ENCODE measurements around the gene ERBB4. TPM values are rescaled to one million over a fixed set of nuclear protein-coding genes. Genes with fewer than 3 reads are reported as not detected.

The ERBB4 gene
- total RNA-seq, 1 experiment from 2014 or later, result 2.9 TPM

- no peak for DNase-seq
- BruUV-seq (replicated peaks), result no TSS peak
- CTCF ChIA-PET, result interaction anchor here (0.8 kb wide), 2 partner anchors 51 to 96 kb away, joined by 3 to 4 read pairs; no protein-coding TSS in a partner anchor
Measured at GRCh38 chr2:212424082-212424481, 114.5 kb downstream of the ERBB4 start.

GRCh38 chr2:212423089-212423488 is 115.5 kb downstream of the ERBB4 start:
- Mint-ChIP-seq H3K9me3 (ENCODE audit: low read depth, unreplicated experiment) (no peaks in the 10 kb centered on the region), H3K27me3 (ENCODE audit: unreplicated experiment) (no peaks in the 10 kb centered on the region), H3K27ac (ENCODE audit: unreplicated experiment) (no peak overlapping the region), H3K36me3 (ENCODE audit: insufficient read depth, unreplicated experiment) (no peaks in the 10 kb centered on the region), H3K4me3 (ENCODE audit: low read depth, unreplicated experiment) (no peak overlapping the region), H3K4me1 (ENCODE audit: low read depth, unreplicated experiment) (peaks cover 2% of the 10 kb centered on the region)
- no TSS peak for BruUV-seq (replicated peaks)
- DNase-seq, result no peak
- intact Hi-C loops (cut with micrococcal nuclease; ENCODE audit: unreplicated experiment), result loop anchor here (5.0 kb wide), 1 partner anchor 1091 kb away; no protein-coding TSS in a partner anchor
- CTCF ChIA-PET, result interaction anchor here (0.8 to 1.0 kb wide), 2 partner anchors 52 to 97 kb away, joined by 3 read pairs; no protein-coding TSS in a partner anchor
- no peak for TF ChIP-seq CTCF (IDR thresholded peaks at IDR 0.05; ENCODE audit: unreplicated experiment)

More at GRCh38 chr2:212424082-212424481, 114.5 kb downstream of the ERBB4 start:
- no peaks in the 10 kb centered on the region for H3K9me3 Mint-ChIP-seq (ENCODE audit: low read depth, unreplicated experiment)
- intact Hi-C loops (cut with micrococcal nuclease; ENCODE audit: unreplicated experiment), result loop anchor here (5.0 kb wide), 1 partner anchor 1092 kb away; no protein-coding TSS in a partner anchor
- TF ChIP-seq CTCF (IDR thresholded peaks at IDR 0.05; ENCODE audit: unreplicated experiment), result no peak
- no peak overlapping the region for H3K27ac Mint-ChIP-seq (ENCODE audit: unreplicated experiment)
- H3K4me3 Mint-ChIP-seq (ENCODE audit: low read depth, unreplicated experiment), result no peak overlapping the region
- no peaks in the 10 kb centered on the region for H3K36me3 Mint-ChIP-seq (ENCODE audit: insufficient read depth, unreplicated experiment)
- H3K4me1 Mint-ChIP-seq (ENCODE audit: low read depth, unreplicated experiment), result peaks cover 8% of the 10 kb centered on the region
- H3K27me3 Mint-ChIP-seq (ENCODE audit: unreplicated experiment), result no peaks in the 10 kb centered on the region

GRCh38 chr2:212421556-212422334 is 116.9 kb downstream of the ERBB4 start:
- TF ChIP-seq CTCF (IDR thresholded peaks at IDR 0.05; ENCODE audit: unreplicated experiment), result no peak
- Mint-ChIP-seq H3K27me3 (ENCODE audit: unreplicated experiment) (no peaks in the 10 kb centered on the region), H3K36me3 (ENCODE audit: insufficient read depth, unreplicated experiment) (no peaks in the 10 kb centered on the region), H3K9me3 (ENCODE audit: low read depth, unreplicated experiment) (no peaks in the 10 kb centered on the region), H3K27ac (ENCODE audit: unreplicated experiment) (no peak overlapping the region), H3K4me1 (ENCODE audit: low read depth, unreplicated experiment) (no peaks in the 10 kb centered on the region), H3K4me3 (ENCODE audit: low read depth, unreplicated experiment) (no peak overlapping the region)
- CTCF ChIA-PET, result interaction anchor here (1.0 kb wide), 1 partner anchor 98 kb away, joined by 3 read pairs; no protein-coding TSS in a partner anchor
- intact Hi-C loops (cut with micrococcal nuclease; ENCODE audit: unreplicated experiment), result loop anchor here (5.0 kb wide), 1 partner anchor 1089 kb away; no protein-coding TSS in a partner anchor
- BruUV-seq (replicated peaks), result no TSS peak
- DNase-seq, result no peak

- H3K36me3 Mint-ChIP-seq (ENCODE audit: insufficient read depth, unreplicated experiment), result no peaks in the 10 kb centered on the region
Measured at GRCh38 chr2:212416086-212416485, 122.5 kb downstream of the ERBB4 start.

More at GRCh38 chr2:212416086-212416485, 122.5 kb downstream of the ERBB4 start:
- Mint-ChIP-seq H3K9me3 (ENCODE audit: low read depth, unreplicated experiment) (no peaks in the 10 kb centered on the region), H3K27me3 (ENCODE audit: unreplicated experiment) (no peaks in the 10 kb centered on the region), H3K27ac (ENCODE audit: unreplicated experiment) (no peak overlapping the region), H3K4me3 (ENCODE audit: low read depth, unreplicated experiment) (no peak overlapping the region), H3K4me1 (ENCODE audit: low read depth, unreplicated experiment) (no peaks in the 10 kb centered on the region)
- BruUV-seq (replicated peaks), result no TSS peak
- no peak for TF ChIP-seq CTCF (IDR thresholded peaks at IDR 0.05; ENCODE audit: unreplicated experiment)
- intact Hi-C loops (cut with micrococcal nuclease; ENCODE audit: unreplicated experiment), result no loop called here
- CTCF ChIA-PET, result no interaction called here
- DNase-seq, result no peak

All from Calu3 (cell line).